Testis (tissue), 2 donors: ENCODE measurements around the gene LYRM9.

Experiments
- CTCF ChIP-seq, 3 experiments: fragments of 450-650 bp in 2 of 3; fragments of 200-600 bp in 1 of 3; sonication (generic) in 1 of 3; IDR thresholded peaks; one replicate each; pipeline ENCODE4 v1.5.1; 2016 to 2019; ENCODE audit warnings: antibody characterized with exemption in 3 of 3, mild to moderate bottlenecking in 2 of 3, moderate library complexity in 1 of 3
- POLR2A ChIP-seq: fragments of 450-650 bp; IDR thresholded peaks from one replicate; pipeline ENCODE4 v1.6.1; 2017; ENCODE audit warnings: antibody characterized with exemption, mild to moderate bottlenecking, moderate library complexity

- TF ChIP-seq CTCF (IDR thresholded peaks at IDR 0.05) (no peak), POLR2A (no peak)
Measured at GRCh38 chr17:27940503-27941428, 47.6 kb upstream of the LYRM9 start.
